Endothelial cell of umbilical vein (primary cell): ENCODE data around the gene MAP3K21. TPM values are rescaled to one million over a fixed set of nuclear protein-coding genes. Genes with fewer than 3 reads are reported as not detected.

Experiments used
- BruUV-seq: library from RNA; stranded (reverse); fragments of 400-500 nt; replicated peaks from 2 replicates; lab custom pipeline; 2021; lab: Mats Ljungman, UMichigan
- CTCF ChIA-PET: fragments of 300-600, 350-600 bp; sonication (Branson Sonifier 250); formaldehyde crosslinking; loops from one replicate; lab custom pipeline; 2021; ENCODE audit warnings: antibody characterized with exemption, inconsistent platforms; lab: Charles Lee
- POLR2A ChIA-PET: fragments of 300-600, 350-600 bp; sonication (Branson Sonifier 250); formaldehyde crosslinking; loops from one replicate; lab custom pipeline; 2021; ENCODE audit warnings: antibody characterized with exemption, inconsistent platforms; lab: Charles Lee
- DNase-seq: peaks from one replicate; pipeline ENCODE4 v3.0.0-alpha.2; 2011; ENCODE audit warnings: low read depth, low spot score
- FAIRE-seq: peaks from 2 replicates; lab custom pipeline; 2011; peaks lifted over from hg19 to GRCh38; lab: Jason Lieb, UNC
- H2AFZ ChIP-seq: 2 replicates; pipeline ENCODE4 v1.6.0; 2012; ENCODE audit warnings: low read depth, low read length, control low read depth, inconsistent platforms
- H3K27ac ChIP-seq: 2 replicates; pipeline ENCODE4 v1.5.1; 2011; ENCODE audit warnings: low read depth, mild to moderate bottlenecking, control low read depth, low read length, moderate library complexity; ENCODE audit not compliant: insufficient read depth
- H3K27me3 ChIP-seq, 2 experiments: 2 replicates each; pipeline versions ENCODE4 v1.6.0 to v1.6.1; 2011; ENCODE audit warnings: low read length in 2 of 2, mixed read lengths in 1 of 2; ENCODE audit not compliant: control insufficient read depth in 2 of 2, insufficient read depth in 2 of 2
- H3K36me3 ChIP-seq, 2 experiments: 2 replicates in 1 of 2; 3 replicates in 1 of 2; pipeline ENCODE4 v1.5.1; 2011; ENCODE audit warnings: low read length in 2 of 2, mild to moderate bottlenecking in 1 of 2, moderate library complexity in 1 of 2; ENCODE audit not compliant: control insufficient read depth in 2 of 2, insufficient read depth in 2 of 2; ENCODE audit errors: extremely low read depth in 1 of 2
- H3K4me1 ChIP-seq: 3 replicates; pipeline ENCODE4 v1.5.1; 2011; ENCODE audit warnings: mild to moderate bottlenecking, low read length; ENCODE audit not compliant: control insufficient read depth, insufficient read depth; ENCODE audit errors: extremely low read depth
- H3K4me2 ChIP-seq: 2 replicates; pipeline ENCODE4 v1.6.1; 2011; ENCODE audit warnings: low read length, control low read depth, mixed read lengths; ENCODE audit not compliant: insufficient read depth
- H3K4me3 ChIP-seq, 3 experiments: fragments of 200-600 bp in 1 of 3; sonication (generic), shearing (Covaris generic) in 1 of 3; replicated peaks in 1 of 3; 2 replicates each; pipeline ENCODE4 v1.5.1; 2011 to 2016; ENCODE audit warnings: control low read depth in 3 of 3, low read length in 3 of 3, mild to moderate bottlenecking in 2 of 3, inconsistent platforms in 1 of 3, low read depth in 1 of 3, moderate library complexity in 1 of 3; ENCODE audit not compliant: insufficient read depth in 1 of 3
- H3K79me2 ChIP-seq: 2 replicates; pipeline ENCODE4 v1.6.0; 2012; ENCODE audit warnings: low read length, inconsistent platforms; ENCODE audit not compliant: control insufficient read depth, insufficient read depth
- H3K9ac ChIP-seq: replicated peaks from 2 replicates; pipeline ENCODE3; 2011; ENCODE audit warnings: low read length, control low read depth; ENCODE audit not compliant: insufficient read depth; ENCODE audit errors: extremely low read depth
- H3K9me1 ChIP-seq: replicated peaks from 3 replicates; pipeline ENCODE4 v1.6.0; 2011; ENCODE audit warnings: mild to moderate bottlenecking, low read length; ENCODE audit not compliant: control insufficient read depth, insufficient read depth; ENCODE audit errors: extremely low read depth
- H3K9me3 ChIP-seq: replicated peaks from 2 replicates; pipeline ENCODE4 v1.5.1; 2012; ENCODE audit warnings: low read length, inconsistent platforms; ENCODE audit not compliant: control insufficient read depth, insufficient read depth
- H4K20me1 ChIP-seq: replicated peaks from 2 replicates; pipeline ENCODE3; 2011; ENCODE audit warnings: mild to moderate bottlenecking, low read length; ENCODE audit not compliant: control insufficient read depth, insufficient read depth; ENCODE audit errors: extremely low read depth
- CTCF ChIP-seq, 2 donors: IDR thresholded peaks; 1 replicate in 1 of 2; 2 replicates in 1 of 2; pipeline ENCODE4 v1.5.1; 2011; ENCODE audit warnings: low read length in 2 of 2, mild to moderate bottlenecking in 2 of 2, moderate library complexity in 2 of 2, control low read depth in 1 of 2, inconsistent platforms in 1 of 2, low read depth in 1 of 2; ENCODE audit not compliant: insufficient read depth in 1 of 2; ENCODE audit errors: extremely low read depth in 1 of 2
- EZH2 ChIP-seq: IDR thresholded peaks from 2 replicates; pipeline ENCODE4 v1.6.1; 2012; ENCODE audit warnings: borderline replicate concordance, low read depth, mild to moderate bottlenecking, moderate library complexity, low read length, inconsistent platforms; ENCODE audit not compliant: severe bottlenecking
- GATA2 ChIP-seq: IDR thresholded peaks from 2 replicates; pipeline ENCODE4 v1.7.0; 2011; ENCODE audit warnings: low read depth, mild to moderate bottlenecking, moderate library complexity, mixed read lengths, low read length; ENCODE audit not compliant: insufficient read length, insufficient read depth
- JUN ChIP-seq: IDR thresholded peaks from 2 replicates; pipeline ENCODE4 v1.6.1; 2011; ENCODE audit warnings: borderline replicate concordance, low read depth; ENCODE audit not compliant: insufficient read length, insufficient read depth
- dilution Hi-C: fragments of 300-500 bp; cut with MboI; formaldehyde crosslinking; loops from one replicate; pipeline ENCODE4 v1.15.0; 2019; ENCODE audit warnings: low sequenced_read_pairs; ENCODE audit not compliant: extremely low pct_ligation_motif_present
- intact Hi-C: fragments of 100-400 bp; cut with micrococcal nuclease; formaldehyde crosslinking; loops from one replicate; pipeline ENCODE4 v1.10.0; 2022
- polyA plus RNA-seq, 4 experiments: library from polyadenylated mRNA; depleted of rRNA in 3 of 4; stranded (reverse) in 3 of 4; unstranded in 1 of 4; fragments of >200 nt; gene quantifications; 2 replicates each; pipeline versions ENCODE4 v1.2.1 to v1.2.3, GENCODE V29; 2011 to 2012; ENCODE audit warnings: missing spikeins in 1 of 4
- total RNA-seq: library from RNA; stranded (reverse); gene quantifications from 2 replicates; pipeline ENCODE4 v1.2.3, GENCODE V29; 2021
- TF ChIP-seq, protein P1 (sequence below): IDR thresholded peaks from 2 replicates; pipeline ENCODE4 v1.6.1; 2011; ENCODE audit not compliant: insufficient read depth, insufficient read length

The MAP3K21 gene
- total and polyA plus RNA-seq, 2 donors (not counting 3 experiments of a cell fraction or from before 2014, with no cell fraction given), result 0.65 to 0.95 TPM

GRCh38 chr1:233375653-233376052 is 48.1 kb downstream of the MAP3K21 start:
- no peak for FAIRE-seq
- POLR2A ChIA-PET, result no interaction called here
- no peaks in the 10 kb centered on the region for H3K36me3 ChIP-seq
- H3K9ac ChIP-seq, result no peak overlapping the region
- H3K27me3 ChIP-seq, result no peaks in the 10 kb centered on the region
- intact Hi-C loops (no loop called here), dilution Hi-C loops (no loop called here)
- H3K9me3 ChIP-seq, result no peaks in the 10 kb centered on the region
- H3K4me2 ChIP-seq, result no peak overlapping the region
- CTCF ChIA-PET, result no interaction called here
- BruUV-seq, result no TSS peak
- H3K79me2 ChIP-seq, result no peaks in the 10 kb centered on the region
- TF ChIP-seq JUN, result no peak
- TF ChIP-seq EZH2, result no peak
- TF ChIP-seq, protein P1, sequence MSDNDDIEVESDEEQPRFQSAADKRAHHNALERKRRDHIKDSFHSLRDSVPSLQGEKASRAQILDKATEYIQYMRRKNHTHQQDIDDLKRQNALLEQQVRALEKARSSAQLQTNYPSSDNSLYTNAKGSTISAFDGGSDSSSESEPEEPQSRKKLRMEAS, result no peak
- TF ChIP-seq CTCF (IDR thresholded peaks at IDR 0.05; ENCODE audit: extremely low read depth in 1 of 2, insufficient read depth in 1 of 2, low read depth in 1 of 2, low read length in 2 of 2), result no peak
- no peak for TF ChIP-seq GATA2
- no peaks in the 10 kb centered on the region for H3K9me1 ChIP-seq
- no peak overlapping the region for H2AFZ ChIP-seq
- no peak overlapping the region for H3K4me3 ChIP-seq
- H3K4me1 ChIP-seq, result no peaks in the 10 kb centered on the region
- no peak overlapping the region for H3K27ac ChIP-seq
- no peak for DNase-seq
- no peaks in the 10 kb centered on the region for H4K20me1 ChIP-seq
